ENCODE data around the gene IQSEC3.

The IQSEC3 gene

GRCh38 chr12:167959-168600, 101.5 kb downstream of the IQSEC3 start:
- Mint-ChIP-seq H3K9me3 (no peaks in the 10 kb centered on the region), H3K36me3 (ENCODE audit: low read depth) (no peaks in the 10 kb centered on the region), H3K4me1 (peaks cover 94% of the 10 kb centered on the region), H3K27me3 (ENCODE audit: low read depth, poor library complexity) (peaks cover 15% of the 10 kb centered on the region), H3K4me3 (peak overlapping the region; percentile 37), H3K27ac (no peak overlapping the region)
- TF ChIP-seq CTCF (IDR thresholded peaks at IDR 0.05) = no peak
- no peak for DNase-seq

- TF ChIP-seq CTCF (IDR thresholded peaks at IDR 0.05) = no peak
- Mint-ChIP-seq H3K4me3 (peak overlapping the region; percentile 57), H3K27me3 (ENCODE audit: low read depth, poor library complexity) (peaks cover 15% of the 10 kb centered on the region), H3K36me3 (ENCODE audit: low read depth) (no peaks in the 10 kb centered on the region), H3K9me3 (no peaks in the 10 kb centered on the region), H3K27ac (peak overlapping the region; percentile 99), H3K4me1 (peaks cover 98% of the 10 kb centered on the region)
- DNase-seq = no peak
These were observed 102.4 kb downstream of the IQSEC3 start for GRCh38 chr12:168763-169525.

GRCh38 chr12:169528-170370, 103.2 kb downstream of the IQSEC3 start:
- H3K27ac Mint-ChIP-seq = peak overlapping the region; percentile 99
- peak overlapping the region; percentile 57 for H3K4me3 Mint-ChIP-seq
- DNase-seq = peak; percentile 52
- no peaks in the 10 kb centered on the region for H3K9me3 Mint-ChIP-seq
- TF ChIP-seq CTCF (IDR thresholded peaks at IDR 0.05) = peak; percentile 9
- H3K27me3 Mint-ChIP-seq (ENCODE audit: low read depth, poor library complexity) = peaks cover 15% of the 10 kb centered on the region
- peaks cover 95% of the 10 kb centered on the region for H3K4me1 Mint-ChIP-seq
- H3K36me3 Mint-ChIP-seq (ENCODE audit: low read depth) = no peaks in the 10 kb centered on the region

- H3K27ac Mint-ChIP-seq = peak overlapping the region; percentile 99
- H3K36me3 Mint-ChIP-seq (ENCODE audit: low read depth) = no peaks in the 10 kb centered on the region
- peaks cover 20% of the 10 kb centered on the region for H3K27me3 Mint-ChIP-seq (ENCODE audit: low read depth, poor library complexity)
- H3K9me3 Mint-ChIP-seq = no peaks in the 10 kb centered on the region
- no peak for DNase-seq
- H3K4me1 Mint-ChIP-seq = peaks cover 95% of the 10 kb centered on the region
- TF ChIP-seq CTCF (IDR thresholded peaks at IDR 0.05) = no peak
- peak overlapping the region; percentile 57 for H3K4me3 Mint-ChIP-seq
These were observed 104.0 kb downstream of the IQSEC3 start for GRCh38 chr12:170371-171225.

- H3K36me3 Mint-ChIP-seq (ENCODE audit: low read depth) = no peaks in the 10 kb centered on the region
- H3K9me3 Mint-ChIP-seq = no peaks in the 10 kb centered on the region
- TF ChIP-seq CTCF (IDR thresholded peaks at IDR 0.05) = no peak
- no peak for DNase-seq
- peaks cover 20% of the 10 kb centered on the region for H3K27me3 Mint-ChIP-seq (ENCODE audit: low read depth, poor library complexity)
- H3K4me3 Mint-ChIP-seq = no peak overlapping the region
- peak overlapping the region; percentile 96 for H3K27ac Mint-ChIP-seq
- H3K4me1 Mint-ChIP-seq = peaks cover 93% of the 10 kb centered on the region
These were observed 104.7 kb downstream of the IQSEC3 start for GRCh38 chr12:171276-171675.
